ENCODE results near the gene ZNRF1. TPM values are rescaled to one million over a fixed set of nuclear protein-coding genes. Genes with fewer than 3 reads are reported as not detected.

The ZNRF1 gene
- total and polyA plus RNA-seq, 2 of the 4 experiments (the other 2 are of a cell fraction) = 8.2 to 20.7 TPM

DNA sequence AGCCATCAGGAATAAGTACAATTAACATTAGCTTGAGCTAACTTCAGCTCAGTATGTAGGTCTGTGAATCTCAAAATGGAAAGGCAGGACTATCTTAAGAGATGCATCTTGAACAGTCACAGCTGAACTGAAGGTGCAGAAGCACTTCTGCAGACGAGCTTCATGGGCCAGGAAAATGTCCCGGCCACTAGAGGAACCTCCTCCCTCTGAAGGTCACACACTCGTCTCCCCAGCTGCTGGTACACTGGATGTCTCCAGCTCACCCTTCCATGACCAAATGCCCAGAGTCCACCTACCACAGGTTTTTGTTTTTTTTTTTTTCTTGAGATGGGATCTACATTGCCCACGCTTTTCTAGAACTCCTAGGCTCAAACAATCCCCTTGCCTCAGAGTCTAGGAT is 47.1 kb upstream of the ZNRF1 start:
- TF ChIP-seq RFX5 (IDR thresholded peaks at IDR 0.05; ENCODE audit: low read depth, low read length) = no peak
- TF ChIP-seq POLR2A (IDR thresholded peaks at IDR 0.05; ENCODE audit: low read depth, low read length) = no peak
- TF ChIP-seq CEBPB (IDR thresholded peaks at IDR 0.05; ENCODE audit: low read depth, low read length) = no peak
- TF ChIP-seq RAD21 (IDR thresholded peaks at IDR 0.05; ENCODE audit: low read length) = no peak
- TF ChIP-seq MXI1 (IDR thresholded peaks at IDR 0.05; ENCODE audit: borderline replicate concordance, low read depth, low read length) = no peak
- TF ChIP-seq SMC3 (IDR thresholded peaks at IDR 0.05; ENCODE audit: low read depth, low read length) = no peak
- no peak for TF ChIP-seq BHLHE40 (IDR thresholded peaks at IDR 0.05; ENCODE audit: low read depth, low read length)
- no peak for TF ChIP-seq NFE2L2 (IDR thresholded peaks at IDR 0.05; ENCODE audit: low read depth, low read length)
- TF ChIP-seq MAFK (IDR thresholded peaks at IDR 0.05; ENCODE audit: low read depth, low read length) = no peak
- no peak for TF ChIP-seq RCOR1 (IDR thresholded peaks at IDR 0.05; ENCODE audit: insufficient replicate concordance, low read length)
- TF ChIP-seq USF2 (IDR thresholded peaks at IDR 0.05; ENCODE audit: low read depth, low read length) = no peak
- TF ChIP-seq, protein P1, sequence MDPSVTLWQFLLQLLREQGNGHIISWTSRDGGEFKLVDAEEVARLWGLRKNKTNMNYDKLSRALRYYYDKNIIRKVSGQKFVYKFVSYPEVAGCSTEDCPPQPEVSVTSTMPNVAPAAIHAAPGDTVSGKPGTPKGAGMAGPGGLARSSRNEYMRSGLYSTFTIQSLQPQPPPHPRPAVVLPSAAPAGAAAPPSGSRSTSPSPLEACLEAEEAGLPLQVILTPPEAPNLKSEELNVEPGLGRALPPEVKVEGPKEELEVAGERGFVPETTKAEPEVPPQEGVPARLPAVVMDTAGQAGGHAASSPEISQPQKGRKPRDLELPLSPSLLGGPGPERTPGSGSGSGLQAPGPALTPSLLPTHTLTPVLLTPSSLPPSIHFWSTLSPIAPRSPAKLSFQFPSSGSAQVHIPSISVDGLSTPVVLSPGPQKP (IDR thresholded peaks at IDR 0.05; ENCODE audit: borderline replicate concordance, low read depth, low read length) = no peak
- TF ChIP-seq, protein P2, sequence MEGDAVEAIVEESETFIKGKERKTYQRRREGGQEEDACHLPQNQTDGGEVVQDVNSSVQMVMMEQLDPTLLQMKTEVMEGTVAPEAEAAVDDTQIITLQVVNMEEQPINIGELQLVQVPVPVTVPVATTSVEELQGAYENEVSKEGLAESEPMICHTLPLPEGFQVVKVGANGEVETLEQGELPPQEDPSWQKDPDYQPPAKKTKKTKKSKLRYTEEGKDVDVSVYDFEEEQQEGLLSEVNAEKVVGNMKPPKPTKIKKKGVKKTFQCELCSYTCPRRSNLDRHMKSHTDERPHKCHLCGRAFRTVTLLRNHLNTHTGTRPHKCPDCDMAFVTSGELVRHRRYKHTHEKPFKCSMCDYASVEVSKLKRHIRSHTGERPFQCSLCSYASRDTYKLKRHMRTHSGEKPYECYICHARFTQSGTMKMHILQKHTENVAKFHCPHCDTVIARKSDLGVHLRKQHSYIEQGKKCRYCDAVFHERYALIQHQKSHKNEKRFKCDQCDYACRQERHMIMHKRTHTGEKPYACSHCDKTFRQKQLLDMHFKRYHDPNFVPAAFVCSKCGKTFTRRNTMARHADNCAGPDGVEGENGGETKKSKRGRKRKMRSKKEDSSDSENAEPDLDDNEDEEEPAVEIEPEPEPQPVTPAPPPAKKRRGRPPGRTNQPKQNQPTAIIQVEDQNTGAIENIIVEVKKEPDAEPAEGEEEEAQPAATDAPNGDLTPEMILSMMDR (conservative IDR thresholded peaks at IDR 0.05; ENCODE audit: low read depth, low read length) = no peak
- TF ChIP-seq CHD1 (IDR thresholded peaks at IDR 0.05; ENCODE audit: low read depth, low read length) = no peak
- TF ChIP-seq FOS (IDR thresholded peaks at IDR 0.05; ENCODE audit: low read depth, low read length) = no peak
- TF ChIP-seq MAZ (IDR thresholded peaks at IDR 0.05; ENCODE audit: borderline replicate concordance, low read depth, low read length) = no peak
- H3K23ac ChIP-seq (ENCODE audit: low read depth, low read length) = no peak overlapping the region
- H3K27ac ChIP-seq (ENCODE audit: insufficient read depth, low read length) = no peak overlapping the region
- H3K9ac ChIP-seq (ENCODE audit: low read depth, low read length) = no peak overlapping the region
- no peak overlapping the region for H3K4me2 ChIP-seq (ENCODE audit: low read depth, low read length)
- no peak overlapping the region for H2AK5ac ChIP-seq (ENCODE audit: low read depth, low read length)
- no peak overlapping the region for H3K4me3 ChIP-seq (ENCODE audit: insufficient read depth, low read depth, low read length)
- ChIA-PET CTCF (no interaction called here), POLR2A (ENCODE audit: unreplicated experiment) (no interaction called here)
- H3K56ac ChIP-seq (ENCODE audit: extremely low read depth, insufficient read depth, low read length) = no peak overlapping the region
- no peak overlapping the region for H3K4ac ChIP-seq (ENCODE audit: low read depth, low read length)
- no peaks in the 10 kb centered on the region; the same call in 1 of the 2 replicates for H3K9me1 ChIP-seq (ENCODE audit: insufficient read depth, low read length)
- H4K8ac ChIP-seq (ENCODE audit: low read depth in 2 of 2, low read length in 2 of 2) = no peak overlapping the region
- H4K91ac ChIP-seq (ENCODE audit: insufficient read depth, low read depth, low read length) = no peak overlapping the region
- 100% methylated on average over 2 of the region's 4 CpGs; no CpG with 5 or more reads in 1 of the 2 experiments for WGBS, 2 experiments (ENCODE audit: extremely low coverage in 2 of 2, insufficient read length in 1 of 2)
- H3K27me3 ChIP-seq (ENCODE audit: control insufficient read depth, insufficient read depth, low read length) = no peaks in the 10 kb centered on the region
- BruUV-seq (replicated peaks) = no TSS peak
- H3K9me3 ChIP-seq (ENCODE audit: control insufficient read depth, insufficient read depth, low read length) = no peaks in the 10 kb centered on the region
- no peak overlapping the region for H3K14ac ChIP-seq (replicated peaks; ENCODE audit: low read depth, low read length)
- H3K18ac ChIP-seq (ENCODE audit: low read depth, low read length) = no peak overlapping the region
- intact Hi-C loops (cut with micrococcal nuclease) = no loop called here
- no peaks in the 10 kb centered on the region for H4K20me1 ChIP-seq (ENCODE audit: insufficient read depth, low read length)
- H4K5ac ChIP-seq (ENCODE audit: low read depth, low read length) = no peak overlapping the region
- peaks cover 35% of the 10 kb centered on the region for H3K36me3 ChIP-seq (ENCODE audit: control insufficient read depth, insufficient read depth, low read length)
- H2BK120ac ChIP-seq (ENCODE audit: low read depth, low read length) = no peak overlapping the region
- no peak overlapping the region for H2AFZ ChIP-seq (replicated peaks; ENCODE audit: low read length, poor library complexity)
- H2BK5ac ChIP-seq (ENCODE audit: low read depth, low read length, poor library complexity, severe bottlenecking) = no peak overlapping the region
- no peak overlapping the region for H2BK20ac ChIP-seq (ENCODE audit: low read depth, low read length)
- DNase-seq (no peak), ATAC-seq (ENCODE audit: low read depth) (no peak)
- H2AK9ac ChIP-seq (replicated peaks; ENCODE audit: low read depth, low read length, poor library complexity) = no peak overlapping the region
- dilution Hi-C loops (cut with HindIII; ENCODE audit: low sequenced_read_pairs, unreplicated experiment) = no loop called here
- no peaks in the 10 kb centered on the region for H3K4me1 ChIP-seq (ENCODE audit: control insufficient read depth, insufficient read depth, low read length)
- peaks cover 0 to 1% of the 10 kb centered on the region in 2 experiments; a peak in 1 of 4 replicates for H3K79me1 ChIP-seq (ENCODE audit: low read depth in 1 of 2, low read length in 2 of 2)
- H2BK15ac ChIP-seq (ENCODE audit: low read depth, low read length) = no peak overlapping the region
- in situ Hi-C loops (cut with MboI; ENCODE audit: low sequenced_read_pairs) = no loop called here
